Thyroid gland (tissue), 4 donors: ENCODE results near the gene PSMG1.

Experiments
- CTCF ChIP-seq, 6 experiments: fragments of 200-600 bp in 3 of 6; fragments of 450-650 bp in 3 of 6; sonication (generic) in 3 of 6; IDR thresholded peaks; one replicate each; pipeline ENCODE4 v1.5.1; 2016 to 2019; ENCODE audit warnings: antibody characterized with exemption in 6 of 6, mild to moderate bottlenecking in 2 of 6, inconsistent platforms in 1 of 6, moderate library complexity in 1 of 6
- POLR2A ChIP-seq, 2 donors: fragments of 450-650 bp; IDR thresholded peaks; one replicate each; pipeline ENCODE4 v1.6.1; 2017; ENCODE audit warnings: antibody characterized with exemption in 2 of 2, mild to moderate bottlenecking in 2 of 2, moderate library complexity in 1 of 2

- TF ChIP-seq CTCF (IDR thresholded peaks at IDR 0.05) (peak in 4 of 6 experiments; percentile 62 to 82 (median 72)), POLR2A (IDR thresholded peaks at IDR 0.05) (no peak)
These were observed 57.3 kb downstream of the PSMG1 start for GRCh38 chr21:39125752-39126485.
